Activated T-cell treated with anti-CD3 and anti-CD28 coated beads, Interleukin-2, amount 50 U/mL, for 4 hours (primary cell): Measurements from ENCODE around the gene ZDHHC24. TPM values are rescaled to one million over a fixed set of nuclear protein-coding genes. Genes with fewer than 3 reads are reported as not detected.

ENCODE experiments used
- ATAC-seq, 2 donors: fragments of 200-7000 bp; cut with Tn5 transposase; one replicate each; pipeline ENCODE4 v1.10.0; 2021
- DNase-seq: peaks from one replicate; pipeline ENCODE4 v3.0.0-alpha.2; 2020
- H3K27me3 Mint-ChIP-seq: one replicate; pipeline ENCODE4 v1.8.0; 2021; ENCODE audit warnings: low read depth, mixed read lengths
- H3K36me3 Mint-ChIP-seq: one replicate; pipeline ENCODE4 v1.8.0; 2022; ENCODE audit warnings: mixed read lengths; ENCODE audit not compliant: insufficient read depth
- H3K4me1 Mint-ChIP-seq: one replicate; pipeline ENCODE4 v1.8.0; 2021; ENCODE audit warnings: low read depth, mixed read lengths
- H3K4me3 Mint-ChIP-seq: one replicate; pipeline ENCODE4 v1.8.0; 2021; ENCODE audit warnings: mild to moderate bottlenecking, moderate library complexity, mixed read lengths
- H3K9me3 Mint-ChIP-seq: one replicate; pipeline ENCODE4 v1.8.0; 2021; ENCODE audit warnings: mixed read lengths
- total RNA-seq, 3 donors: library from RNA; stranded (reverse); gene quantifications; one replicate each; pipeline ENCODE4 v1.2.1, GENCODE V29; 2021

ZDHHC24 gene
- total RNA-seq, 3 donors from 2014 or later, result 6.3 to 7.3 (median 6.4) TPM

DNA sequence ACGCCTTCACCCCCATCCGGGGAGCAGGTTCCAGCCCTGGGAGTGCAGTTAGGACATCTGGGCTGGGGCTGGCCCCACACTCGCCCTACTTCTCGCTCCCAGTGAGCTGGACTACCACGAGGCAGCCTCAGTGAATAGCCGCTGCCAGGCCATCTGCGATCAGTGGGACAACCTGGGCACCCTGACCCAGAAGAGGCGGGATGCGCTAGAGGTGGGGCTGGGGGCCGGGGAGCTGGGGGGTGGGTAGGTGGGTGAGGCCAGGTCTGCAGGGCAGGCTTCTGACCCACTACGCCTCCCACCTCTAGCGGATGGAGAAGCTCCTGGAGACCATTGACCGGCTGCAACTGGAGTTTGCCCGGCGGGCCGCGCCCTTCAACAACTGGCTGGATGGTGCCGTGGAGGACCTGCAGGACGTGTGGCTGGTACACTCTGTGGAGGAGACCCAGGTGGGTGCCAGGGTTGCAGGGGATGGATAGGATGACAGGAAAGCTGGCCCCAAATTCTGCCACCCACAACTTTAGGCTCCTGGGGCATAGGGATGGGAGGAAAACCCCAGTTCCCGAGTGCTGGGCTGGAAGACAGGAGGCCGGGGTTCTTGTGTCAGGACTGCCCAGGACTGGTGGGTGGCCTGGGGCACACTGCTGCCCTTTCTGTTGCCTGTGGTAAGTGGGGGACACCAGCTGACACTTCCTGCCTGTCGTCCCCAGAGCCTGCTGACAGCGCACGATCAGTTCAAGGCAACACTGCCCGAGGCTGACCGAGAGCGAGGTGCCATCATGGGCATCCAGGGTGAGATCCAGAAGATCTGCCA is 14.2 kb upstream of the ZDHHC24 start:
- H3K36me3 Mint-ChIP-seq, result no peaks in the 10 kb centered on the region
- DNase-seq (no peak), ATAC-seq (no peak)
- no peaks in the 10 kb centered on the region for H3K9me3 Mint-ChIP-seq
- no peak overlapping the region for H3K4me3 Mint-ChIP-seq
- H3K27me3 Mint-ChIP-seq, result peaks cover 10% of the 10 kb centered on the region
- H3K4me1 Mint-ChIP-seq, result peaks cover 4% of the 10 kb centered on the region

DNA sequence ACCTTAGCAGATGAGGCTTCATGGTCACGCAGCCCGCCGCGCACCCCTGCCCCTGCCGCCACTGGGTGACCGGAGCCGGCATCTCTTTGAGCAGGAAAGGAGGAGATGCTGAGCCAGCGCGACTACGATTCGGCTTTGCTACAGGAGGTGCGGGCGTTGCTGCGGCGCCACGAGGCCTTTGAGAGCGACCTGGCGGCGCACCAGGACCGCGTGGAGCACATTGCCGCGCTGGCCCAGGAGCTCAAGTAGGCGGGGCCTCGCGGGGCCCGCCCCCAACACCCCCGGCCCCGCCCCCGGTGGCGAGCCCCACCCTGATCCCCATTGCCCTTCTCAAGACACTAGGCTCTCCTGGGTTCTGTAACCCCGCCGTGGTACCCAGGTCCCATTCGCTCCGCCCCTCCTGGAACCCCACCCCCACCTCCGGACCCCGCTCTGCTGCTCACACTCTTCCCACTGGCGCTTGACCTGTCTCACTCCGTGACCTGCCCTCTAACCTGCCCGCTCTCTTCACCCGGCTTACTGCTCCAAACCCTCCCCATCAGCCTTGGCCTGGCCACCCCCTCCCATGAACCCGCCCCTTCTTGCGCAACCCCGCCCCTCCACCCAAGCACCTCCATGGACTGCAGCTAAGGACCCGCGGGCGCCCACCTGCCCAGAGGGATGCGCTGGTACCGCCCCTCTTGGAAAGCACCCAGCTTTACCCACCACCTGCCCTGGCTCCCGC is 13.5 kb upstream of the ZDHHC24 start:
- Mint-ChIP-seq H3K27me3 (peaks cover 10% of the 10 kb centered on the region), H3K4me3 (peak overlapping the region; percentile 33), H3K36me3 (no peaks in the 10 kb centered on the region), H3K4me1 (peaks cover 4% of the 10 kb centered on the region), H3K9me3 (no peaks in the 10 kb centered on the region)
- DNase-seq (peak; percentile 27), ATAC-seq (peak; percentile 82)

DNA sequence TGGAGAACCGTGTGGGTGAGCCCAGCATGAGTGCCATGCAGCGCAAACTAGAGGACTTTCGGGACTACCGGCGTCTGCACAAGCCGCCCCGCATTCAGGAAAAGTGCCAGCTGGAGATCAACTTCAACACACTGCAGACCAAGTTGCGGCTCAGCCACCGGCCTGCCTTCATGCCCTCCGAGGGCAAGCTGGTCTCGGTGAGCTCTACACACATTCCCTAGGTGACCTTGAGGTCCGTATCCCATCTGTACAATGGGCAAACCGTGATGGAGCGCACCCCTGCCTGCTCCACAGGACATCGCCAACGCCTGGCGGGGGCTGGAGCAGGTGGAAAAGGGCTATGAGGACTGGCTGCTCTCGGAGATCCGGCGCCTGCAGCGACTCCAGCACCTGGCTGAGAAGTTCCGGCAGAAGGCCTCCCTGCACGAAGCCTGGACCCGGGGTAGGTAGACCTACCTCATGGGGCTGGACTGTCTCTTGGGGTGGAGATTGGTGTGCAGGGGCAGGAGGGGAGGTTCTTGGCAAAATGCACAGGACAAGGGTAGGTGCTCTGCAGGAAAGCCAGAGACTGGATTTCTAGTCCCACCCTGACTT is 12.0 kb upstream of the ZDHHC24 start:
- Mint-ChIP-seq H3K4me1 (peaks cover 4% of the 10 kb centered on the region), H3K27me3 (peaks cover 10% of the 10 kb centered on the region), H3K4me3 (no peak overlapping the region), H3K36me3 (no peaks in the 10 kb centered on the region), H3K9me3 (no peaks in the 10 kb centered on the region)
- no peak for ATAC-seq
- DNase-seq, result no peak

DNA sequence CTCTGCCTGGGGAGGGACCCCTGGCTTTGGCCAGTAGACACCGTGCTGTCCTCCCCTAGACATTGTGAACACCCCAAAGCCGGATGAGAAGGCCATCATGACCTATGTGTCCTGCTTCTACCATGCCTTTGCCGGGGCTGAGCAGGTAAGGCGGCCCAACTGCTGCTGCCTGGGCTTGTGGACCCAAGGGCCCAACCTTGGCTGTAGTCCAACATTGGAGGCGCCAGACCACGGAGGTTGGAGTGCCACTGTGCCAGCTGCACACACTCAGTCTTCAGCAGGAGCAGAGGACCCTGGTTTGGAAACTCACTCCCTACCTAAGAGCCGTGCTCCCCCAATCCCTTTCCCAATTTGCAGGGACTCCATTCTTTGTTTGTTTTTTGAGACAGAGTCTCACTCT is 10.2 kb upstream of the ZDHHC24 start:
- Mint-ChIP-seq H3K4me3 (no peak overlapping the region), H3K27me3 (peaks cover 10% of the 10 kb centered on the region), H3K36me3 (no peaks in the 10 kb centered on the region), H3K9me3 (no peaks in the 10 kb centered on the region), H3K4me1 (peaks cover 4% of the 10 kb centered on the region)
- ATAC-seq (no peak), DNase-seq (no peak)

DNA sequence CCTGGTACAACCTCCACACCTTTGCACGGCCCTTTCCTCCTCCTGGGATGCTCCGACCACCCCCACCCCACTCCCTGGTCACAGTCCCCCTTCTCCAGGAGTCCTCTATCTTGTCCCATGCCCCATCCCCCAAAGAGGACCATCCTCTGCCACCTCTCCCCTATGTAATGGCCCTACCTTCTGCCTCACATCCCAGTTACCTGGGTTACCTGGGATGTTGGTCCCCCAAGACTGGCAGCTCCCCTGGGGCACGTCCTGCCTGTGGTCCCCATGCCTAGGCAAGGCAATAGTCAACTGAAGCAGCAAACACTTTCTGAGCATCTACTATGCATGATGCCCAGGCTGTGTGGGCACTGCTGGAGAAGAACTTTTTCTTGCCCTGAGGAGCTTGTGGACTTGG is 9.6 kb upstream of the ZDHHC24 start:
- H3K27me3 Mint-ChIP-seq, result peaks cover 10% of the 10 kb centered on the region
- peaks cover 4% of the 10 kb centered on the region for H3K4me1 Mint-ChIP-seq
- no peak for DNase-seq
- no peak overlapping the region for H3K4me3 Mint-ChIP-seq
- H3K36me3 Mint-ChIP-seq, result no peaks in the 10 kb centered on the region
- H3K9me3 Mint-ChIP-seq, result no peaks in the 10 kb centered on the region
- ATAC-seq, result no peak

DNA sequence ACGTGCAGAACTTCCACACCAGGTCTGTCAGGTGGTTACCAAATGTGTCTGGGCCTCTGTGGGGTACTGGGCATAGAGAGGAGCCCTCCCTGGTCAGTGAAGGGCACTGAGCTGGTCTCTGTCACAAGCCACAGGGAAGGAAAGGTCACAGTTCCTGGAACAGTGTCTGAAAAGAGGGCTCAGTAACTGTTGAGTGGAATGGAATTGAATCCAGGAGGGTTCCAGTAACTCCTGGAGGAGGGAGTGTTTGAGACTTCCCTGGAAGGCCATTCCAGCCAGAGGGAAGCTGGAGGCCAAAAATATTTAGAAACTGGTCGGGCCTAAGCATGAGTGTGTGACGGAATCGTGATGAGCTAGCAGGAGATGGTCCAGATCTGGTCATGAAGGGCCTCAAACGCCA is 8.8 kb upstream of the ZDHHC24 start:
- no peak for DNase-seq
- peaks cover 10% of the 10 kb centered on the region for H3K27me3 Mint-ChIP-seq
- H3K4me1 Mint-ChIP-seq, result peaks cover 4% of the 10 kb centered on the region
- H3K36me3 Mint-ChIP-seq, result no peaks in the 10 kb centered on the region
- no peaks in the 10 kb centered on the region for H3K9me3 Mint-ChIP-seq
- no peak for ATAC-seq
- no peak overlapping the region for H3K4me3 Mint-ChIP-seq

DNA sequence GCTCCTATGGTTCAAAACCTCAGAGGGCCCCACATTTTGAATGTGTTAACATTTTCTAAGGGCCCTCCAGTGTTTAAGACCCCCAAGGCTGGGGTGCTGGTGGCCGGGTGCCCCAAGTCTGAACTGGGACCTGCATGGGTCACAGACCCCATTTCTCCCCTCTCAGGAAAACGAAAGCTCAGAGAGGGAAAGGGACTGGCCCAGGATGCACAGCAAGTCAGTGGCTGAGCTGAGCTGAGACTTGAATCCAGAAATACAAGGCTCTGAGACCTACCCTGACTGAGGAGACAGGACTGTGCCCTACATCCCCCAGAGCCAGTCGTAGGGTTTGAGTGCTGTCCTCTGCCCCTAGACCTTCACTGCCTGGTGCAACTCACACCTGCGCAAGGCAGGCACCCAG is 5.0 kb upstream of the ZDHHC24 start:
- no peaks in the 10 kb centered on the region for H3K9me3 Mint-ChIP-seq
- ATAC-seq (no peak), DNase-seq (no peak)
- H3K36me3 Mint-ChIP-seq, result no peaks in the 10 kb centered on the region
- no peaks in the 10 kb centered on the region for H3K27me3 Mint-ChIP-seq
- H3K4me1 Mint-ChIP-seq, result peaks cover 5% of the 10 kb centered on the region
- H3K4me3 Mint-ChIP-seq, result no peak overlapping the region

DNA sequence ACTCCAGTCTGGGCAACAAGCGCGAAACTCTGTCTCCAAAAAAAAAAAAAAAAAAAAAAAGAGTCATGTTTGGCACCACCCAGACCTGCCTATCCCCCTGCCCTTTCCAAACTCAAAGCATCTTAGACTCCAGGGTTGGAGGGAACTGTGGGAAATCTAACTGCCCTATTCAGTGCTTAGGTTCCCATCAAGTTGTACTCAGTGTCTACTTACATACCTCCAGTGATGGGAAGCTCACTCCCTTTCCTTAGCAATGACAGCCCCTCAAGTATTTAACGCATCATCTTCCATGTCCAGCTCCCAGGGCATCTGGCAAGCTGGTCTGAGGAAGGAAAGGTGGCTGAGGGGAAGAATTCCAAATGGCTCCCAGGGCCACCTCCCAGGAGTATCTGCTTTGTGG is 3.8 kb upstream of the ZDHHC24 start:
- no peak overlapping the region for H3K4me3 Mint-ChIP-seq
- ATAC-seq, result no peak
- no peaks in the 10 kb centered on the region for H3K9me3 Mint-ChIP-seq
- DNase-seq, result no peak
- peaks cover 9% of the 10 kb centered on the region for H3K4me1 Mint-ChIP-seq
- H3K36me3 Mint-ChIP-seq, result no peaks in the 10 kb centered on the region
- no peaks in the 10 kb centered on the region for H3K27me3 Mint-ChIP-seq

DNA sequence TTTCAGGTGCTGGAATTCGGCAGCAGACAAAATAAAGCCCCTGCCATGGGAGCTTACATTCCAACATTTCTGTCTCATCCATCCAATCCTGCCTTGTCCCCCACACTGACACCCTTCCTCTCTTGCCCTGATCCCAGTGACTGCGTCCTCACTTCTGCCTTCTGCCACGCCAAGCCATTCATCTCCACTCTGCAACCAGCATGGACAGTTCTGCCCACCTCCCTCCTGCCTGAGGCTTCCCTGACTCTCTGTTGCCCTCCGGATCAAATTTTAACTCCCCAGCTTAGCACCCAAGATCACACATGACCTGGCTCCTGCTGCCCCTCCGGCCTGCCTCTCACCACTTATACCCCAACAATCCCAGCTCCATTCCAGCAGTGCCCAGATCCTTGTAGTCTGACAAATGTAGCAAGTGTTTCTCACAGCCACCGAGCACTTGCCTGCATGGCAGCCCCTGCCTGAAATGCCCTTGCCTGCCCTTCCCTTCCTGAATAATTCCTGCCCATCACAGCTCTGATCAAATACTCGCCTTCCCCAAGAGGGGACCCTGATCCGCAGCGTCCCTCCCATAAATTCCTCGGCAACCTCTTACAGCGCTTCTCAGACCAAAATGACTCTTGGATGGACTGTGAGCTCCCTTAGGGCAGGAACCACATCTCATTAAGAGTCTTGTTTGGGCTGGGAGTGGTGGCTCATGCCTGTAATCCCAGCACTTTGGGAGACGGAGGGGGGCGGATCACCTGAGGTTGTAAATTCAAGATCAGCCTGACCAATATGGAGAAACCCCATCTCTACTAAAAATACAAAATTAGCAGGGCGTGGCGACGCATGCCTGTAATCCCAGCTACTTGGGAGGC is 3.2 kb upstream of the ZDHHC24 start:
- no peak for DNase-seq
- Mint-ChIP-seq H3K4me3 (no peak overlapping the region), H3K27me3 (no peaks in the 10 kb centered on the region), H3K36me3 (no peaks in the 10 kb centered on the region), H3K4me1 (peaks cover 14% of the 10 kb centered on the region), H3K9me3 (no peaks in the 10 kb centered on the region)
- no peak for ATAC-seq

DNA sequence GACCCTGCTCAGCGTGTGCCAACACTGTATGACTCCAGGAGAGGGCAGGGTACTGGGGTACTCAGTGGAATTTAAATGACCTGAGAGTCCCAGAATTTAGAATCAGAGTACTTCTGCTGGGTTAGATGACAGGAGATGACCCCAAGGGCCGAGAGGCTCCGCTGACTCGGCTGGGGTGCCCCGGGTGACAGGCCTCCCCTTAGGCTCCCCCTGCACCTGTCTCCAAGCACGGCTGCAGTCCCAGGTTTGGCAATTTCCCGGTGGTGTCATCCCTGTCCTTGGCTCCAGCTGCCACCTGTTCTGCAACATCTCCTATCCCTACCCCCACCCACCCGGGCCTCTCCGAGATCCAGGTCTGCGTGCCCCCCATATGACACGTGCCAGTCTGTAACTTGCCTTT is 2.2 kb upstream of the ZDHHC24 start:
- no peak for DNase-seq
- no peak overlapping the region for H3K4me3 Mint-ChIP-seq
- H3K4me1 Mint-ChIP-seq, result peaks cover 24% of the 10 kb centered on the region
- peaks cover 3% of the 10 kb centered on the region for H3K36me3 Mint-ChIP-seq
- ATAC-seq, result no peak
- H3K9me3 Mint-ChIP-seq, result no peaks in the 10 kb centered on the region
- H3K27me3 Mint-ChIP-seq, result no peaks in the 10 kb centered on the region

DNA sequence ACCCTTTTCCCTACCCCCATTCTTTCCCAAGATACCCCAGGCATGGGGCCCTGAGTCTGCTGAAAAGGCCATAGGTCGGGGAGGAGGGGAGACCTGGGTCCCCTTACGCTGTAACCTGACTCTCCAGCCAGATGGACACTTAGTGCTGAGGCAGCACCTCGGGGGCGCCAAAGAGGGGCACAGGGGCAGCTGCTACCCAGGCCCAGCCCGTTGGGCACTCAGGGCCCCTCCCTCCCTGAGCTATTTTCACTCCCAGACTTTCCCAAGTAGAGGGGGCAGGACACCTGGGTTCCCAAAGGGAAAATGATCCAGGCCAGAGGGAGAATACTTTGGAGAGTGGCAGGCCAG is 1.8 kb upstream of the ZDHHC24 start:
- H3K36me3 Mint-ChIP-seq, result peaks cover 4% of the 10 kb centered on the region
- ATAC-seq (no peak), DNase-seq (no peak)
- no peaks in the 10 kb centered on the region for H3K9me3 Mint-ChIP-seq
- no peak overlapping the region for H3K4me3 Mint-ChIP-seq
- H3K4me1 Mint-ChIP-seq, result peaks cover 28% of the 10 kb centered on the region
- no peaks in the 10 kb centered on the region for H3K27me3 Mint-ChIP-seq

DNA sequence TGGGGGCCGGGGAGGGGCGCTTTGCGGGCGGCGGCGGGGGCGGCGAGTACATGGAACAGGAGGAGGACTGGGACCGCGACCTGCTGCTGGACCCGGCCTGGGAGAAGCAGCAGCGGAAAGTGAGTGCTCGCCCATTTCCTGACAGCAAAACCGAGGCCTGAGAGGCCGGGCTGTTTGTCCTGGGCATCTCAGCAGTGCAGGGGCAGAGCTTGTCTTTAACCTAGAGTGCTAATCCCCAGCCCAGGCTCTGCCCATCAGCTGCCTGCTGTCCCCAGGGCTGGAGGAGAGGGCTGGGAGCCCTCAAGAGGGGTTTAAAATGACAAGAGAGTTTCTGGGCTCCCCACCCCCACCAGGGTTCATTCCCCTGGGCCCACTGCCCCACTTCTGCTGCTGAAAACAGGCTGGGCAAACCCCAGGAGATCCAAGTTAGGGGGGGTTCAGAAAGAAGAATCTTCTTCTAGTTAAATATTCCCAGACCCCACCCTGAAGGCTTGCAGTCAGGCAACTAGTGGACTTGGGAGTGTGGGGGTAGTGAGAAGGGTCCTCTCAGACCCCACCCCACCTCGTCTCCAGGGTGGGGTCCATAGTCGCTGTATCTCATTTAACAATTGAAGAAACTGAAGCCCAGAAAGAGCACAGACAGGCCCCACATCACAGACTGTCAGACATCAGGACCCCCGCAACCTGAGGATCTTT is 1.3 kb upstream of the ZDHHC24 start:
- Mint-ChIP-seq H3K36me3 (peaks cover 7% of the 10 kb centered on the region), H3K4me1 (peaks cover 32% of the 10 kb centered on the region), H3K9me3 (no peaks in the 10 kb centered on the region), H3K27me3 (no peaks in the 10 kb centered on the region), H3K4me3 (peak overlapping the region; percentile 89)
- DNase-seq (no peak), ATAC-seq (no peak)

DNA sequence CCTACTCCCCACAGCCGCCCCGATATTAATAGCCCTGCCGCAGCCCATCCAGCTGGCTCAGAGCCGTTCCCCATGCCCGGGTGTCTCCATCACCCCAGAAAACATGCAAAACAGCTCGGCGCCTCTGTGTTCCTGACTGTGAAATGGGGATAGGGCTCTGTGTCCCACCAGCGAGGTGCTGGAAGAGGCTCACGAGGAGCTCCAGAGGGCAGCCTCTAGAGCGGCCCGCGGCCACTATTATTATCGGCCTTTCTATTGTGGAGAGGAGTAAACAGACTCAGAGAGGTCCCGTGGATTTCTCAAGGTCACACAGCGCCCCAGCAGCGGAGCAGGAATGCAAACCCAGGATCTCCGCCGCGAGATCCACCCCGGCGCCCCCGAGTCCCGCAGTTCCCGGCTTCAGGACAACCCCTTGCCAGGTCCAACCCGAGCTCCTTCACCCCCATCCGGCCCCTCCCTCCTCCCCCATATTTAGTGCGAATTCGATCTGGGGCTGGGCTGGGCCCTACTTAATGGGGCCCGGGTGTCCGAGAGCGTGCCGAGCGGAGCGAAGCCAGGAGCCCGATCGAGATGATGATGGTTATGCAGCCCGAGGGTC is 619 bp upstream of the ZDHHC24 start, which contains the start of gene ACTN3:
Gene ACTN3 (plus strand): TSS at position 536 of the 598 bp plus-strand sequence. CDS start 35 bp downstream, at position 571.
- H3K4me1 Mint-ChIP-seq, result peaks cover 37% of the 10 kb centered on the region
- DNase-seq (no peak), ATAC-seq (peak; percentile 2 to 4)
- peak within 1 kb of the TSS; percentile 89 for H3K4me3 Mint-ChIP-seq
- peaks cover 11% of the 10 kb centered on the region for H3K36me3 Mint-ChIP-seq
- H3K9me3 Mint-ChIP-seq, result no peaks in the 10 kb centered on the region
- no peaks in the 10 kb centered on the region for H3K27me3 Mint-ChIP-seq
